Measurements from ENCODE around the gene SLC27A4.
A peak's percentile ranks its signal among the peaks of the same experiment; 100 is the strongest.
"Not testable (repeated sequence)": the region's sequence is repeated elsewhere in the genome, so short reads cannot be mapped to it uniquely, and the experiment has no call there.

Gene SLC27A4

GRCh38 chr9:128324401-128324800 lies 15.9 kb upstream of the SLC27A4 start:
- no peak for DNase-seq (ENCODE audit: low read depth in 2 of 2)

GRCh38 chr9:128325629-128326028 lies 14.7 kb upstream of the SLC27A4 start:
- DNase-seq (ENCODE audit: low read depth in 2 of 2) = no peak

- no peak for DNase-seq (ENCODE audit: low read depth in 2 of 2)
Measured at GRCh38 chr9:128333451-128333869, 6.9 kb upstream of the SLC27A4 start.

- DNase-seq (ENCODE audit: low read depth in 2 of 2) = no peak
Measured at GRCh38 chr9:128335161-128335560, 5.2 kb upstream of the SLC27A4 start.

- no peak for DNase-seq (ENCODE audit: low read depth in 2 of 2)
Measured at GRCh38 chr9:128335914-128336313, 4.4 kb upstream of the SLC27A4 start.

- DNase-seq (ENCODE audit: low read depth in 2 of 2) = no peak
Measured at GRCh38 chr9:128337936-128338335, 2.4 kb upstream of the SLC27A4 start.

GRCh38 chr9:128338852-128339614 lies 1.3 kb upstream of the SLC27A4 start:
- not testable (repeated sequence) for DNase-seq (ENCODE audit: low read depth in 2 of 2)

GRCh38 chr9:128340691-128341434 lies 536 bp downstream of the SLC27A4 start:
- no peak for DNase-seq (ENCODE audit: low read depth in 2 of 2)

- DNase-seq (ENCODE audit: low read depth in 2 of 2) = peak; percentile 43 to 51
Measured at GRCh38 chr9:128341435-128341849, 1.1 kb downstream of the SLC27A4 start.

- no peak for DNase-seq (ENCODE audit: low read depth in 2 of 2)
Measured at GRCh38 chr9:128342971-128343680, 2.8 kb downstream of the SLC27A4 start.

GRCh38 chr9:128343855-128344254 lies 3.5 kb downstream of the SLC27A4 start:
- DNase-seq (ENCODE audit: low read depth in 2 of 2) = no peak

- DNase-seq (ENCODE audit: low read depth in 2 of 2) = no peak
Measured at GRCh38 chr9:128344931-128345605, 4.7 kb downstream of the SLC27A4 start.

- no peak for DNase-seq (ENCODE audit: low read depth in 2 of 2)
Measured at GRCh38 chr9:128349125-128349524, 8.8 kb downstream of the SLC27A4 start.

- DNase-seq (ENCODE audit: low read depth in 2 of 2) = no peak
Measured at GRCh38 chr9:128349772-128350171, 9.4 kb downstream of the SLC27A4 start.

GRCh38 chr9:128355451-128355850 lies 15.1 kb downstream of the SLC27A4 start:
- DNase-seq (ENCODE audit: low read depth in 2 of 2) = no peak

- no peak for DNase-seq (ENCODE audit: low read depth in 2 of 2)
Measured at GRCh38 chr9:128358090-128358489, 17.8 kb downstream of the SLC27A4 start.

- no peak for DNase-seq (ENCODE audit: low read depth in 2 of 2)
Measured at GRCh38 chr9:128358861-128359260, 18.5 kb downstream of the SLC27A4 start.

- no peak for DNase-seq (ENCODE audit: low read depth in 2 of 2)
Measured at GRCh38 chr9:128360826-128361225, 20.5 kb downstream of the SLC27A4 start.

GRCh38 chr9:128361296-128361985 lies 21.1 kb downstream of the SLC27A4 start:
- DNase-seq (ENCODE audit: low read depth in 2 of 2) = no peak

- DNase-seq (ENCODE audit: low read depth in 2 of 2) = peak; percentile 28 to 33
Measured at GRCh38 chr9:128361986-128362646, 21.8 kb downstream of the SLC27A4 start.

GRCh38 chr9:128362774-128363173 lies 22.4 kb downstream of the SLC27A4 start:
- DNase-seq (ENCODE audit: low read depth in 2 of 2) = no peak
